ENCODE results near the gene CFAP69. TPM values are rescaled to one million over a fixed set of nuclear protein-coding genes. Genes with fewer than 3 reads are reported as not detected.

Gene CFAP69
- total and polyA plus RNA-seq, 10 of the 15 experiments (the other 5 are each of a cell fraction or from before 2014, with no cell fraction given): 0.11 to 3.1 (median 0.48) TPM; not detected in 1

- Histone ChIP-seq H4K20me1 (ENCODE audit: control insufficient read depth, insufficient read depth) (no peaks in the 10 kb centered on the region), H3K4me3 (no peak overlapping the region), H3K4me2 (ENCODE audit: control insufficient read depth, insufficient read depth) (no peak overlapping the region), H3K79me2 (ENCODE audit: control insufficient read depth, insufficient read depth, low read length) (no peaks in the 10 kb centered on the region), H3K36me3 (ENCODE audit: control insufficient read depth in 2 of 2, insufficient read depth in 2 of 2, low read length in 1 of 2) (no peaks in the 10 kb centered on the region), H3K4me1 (ENCODE audit: control insufficient read depth, insufficient read depth, low read length) (no peaks in the 10 kb centered on the region), H3K27me3 (replicated peaks in 1 of 2; ENCODE audit: control insufficient read depth in 2 of 2, insufficient read depth in 2 of 2, low read length in 1 of 2) (no peaks in the 10 kb centered on the region), H3K9me3 (replicated peaks; ENCODE audit: control insufficient read depth, insufficient read depth, low read length) (no peaks in the 10 kb centered on the region), H3K9ac (ENCODE audit: control insufficient read depth, insufficient read depth, low read length) (no peak overlapping the region), H3K27ac (ENCODE audit: control insufficient read depth, insufficient read depth) (no peak overlapping the region), H2AFZ (ENCODE audit: control insufficient read depth, low read depth, low read length) (no peak overlapping the region)
- ChIA-PET SMC1A (ENCODE audit: uncharacterized antibody, unreplicated experiment) (interaction anchor here (0.9 to 3.9 kb wide), 9 partner anchors 9 to 65 kb away, joined by 3 to 34 read pairs (median 5); partner anchors contain the start of gene STEAP2), CTCF (interaction anchor here (0.7 to 1.5 kb wide), 4 partner anchors 13 to 84 kb away, joined by 3 to 5 read pairs (median 4); partner anchors contain the start of gene STEAP1), POLR2A (interaction anchor here (0.6 to 2.8 kb wide), 6 partner anchors 10 to 27 kb away, joined by 3 to 13 read pairs (median 5); no protein-coding TSS in a partner anchor), RAD21 (ENCODE audit: unreplicated experiment) (interaction anchor here (0.9 to 2.7 kb wide), 9 partner anchors 10 to 50 kb away, joined by 3 to 12 read pairs (median 4); partner anchors contain the start of gene STEAP2)
- DNase-seq (ENCODE audit: low read depth, low spot score) (no peak), FAIRE-seq (no peak), ATAC-seq (no peak)
- no peak for TF ChIP-seq EZH2 (IDR thresholded peaks at IDR 0.05; ENCODE audit: borderline replicate concordance, control insufficient read depth, low read depth, low read length)
- TF ChIP-seq BRCA1 (IDR thresholded peaks at IDR 0.05; ENCODE audit: low read depth, low read length): no peak
- TF ChIP-seq FOXK2 (IDR thresholded peaks at IDR 0.05): no peak
- no peak for TF ChIP-seq CBX5 (IDR thresholded peaks at IDR 0.05; ENCODE audit: low read depth)
- TF ChIP-seq NR2C2 (IDR thresholded peaks at IDR 0.05; ENCODE audit: borderline replicate concordance, control insufficient read depth, insufficient read length, low read depth): no peak
- TF ChIP-seq SRF (IDR thresholded peaks at IDR 0.05; ENCODE audit: low read depth in 2 of 2, low read length in 2 of 2): no peak
- no peak for TF ChIP-seq NBN (IDR thresholded peaks at IDR 0.05)
- TF ChIP-seq GATAD2B (conservative IDR thresholded peaks at IDR 0.05; ENCODE audit: low read depth): no peak
- in situ Hi-C loops (cut with MboI) (no loop called here), intact Hi-C loops (cut with micrococcal nuclease; ENCODE audit: unreplicated experiment) (no loop called here)
- BruUV-seq (replicated peaks): no TSS peak
- WGBS (ENCODE audit: insufficient coverage, insufficient replicate concordance, low lambda C conversion rate, missing lambda C conversion rate): 98% methylated on average over 2 of the region's 2 CpGs
Observed at GRCh38 chr7:90238022-90238421, 7.0 kb upstream of the CFAP69 start.

Measured in GM12878 (cell line).